BE2C (cell line): ENCODE results near the gene REPS2. TPM values are rescaled to one million over a fixed set of nuclear protein-coding genes. Genes with fewer than 3 reads are reported as not detected.
A peak's percentile ranks its signal among the peaks of the same experiment; 100 is the strongest.

ENCODE experiments used
- DNase-seq: peaks from one replicate; pipeline ENCODE4 v3.0.0-alpha.2; 2020
- H3K27me3 ChIP-seq: fragments of 250-450 bp; sonication (Bioruptor Pico); 2 replicates; pipeline ENCODE4 v1.5.1; 2020; ENCODE audit warnings: mild to moderate bottlenecking
- H3K36me3 ChIP-seq: fragments of 250-450 bp; sonication (Bioruptor Pico); 2 replicates; pipeline ENCODE4 v1.5.1; 2020; ENCODE audit warnings: mild to moderate bottlenecking
- H3K4me1 ChIP-seq: fragments of 250-450 bp; sonication (Bioruptor Pico); 2 replicates; pipeline ENCODE4 v1.5.1; 2020
- H3K4me3 ChIP-seq: 2 replicates; pipeline ENCODE4 v1.5.1; 2011; ENCODE audit warnings: low read depth, low read length
- H3K9me3 ChIP-seq: fragments of 250-450 bp; sonication (Bioruptor Pico); 2 replicates; pipeline ENCODE4 v1.5.1; 2020
- CTCF ChIP-seq: IDR thresholded peaks from 2 replicates; pipeline ENCODE4 v1.5.1; 2012; ENCODE audit warnings: mild to moderate bottlenecking, low read depth, low read length
- polyA plus RNA-seq: library from polyadenylated mRNA; unstranded; fragments of >200 nt; gene quantifications from one replicate; pipeline ENCODE4 v1.2.1, GENCODE V29; 2012; ENCODE audit warnings: low read depth, missing spikeins; ENCODE audit not compliant: insufficient read length, insufficient read depth

The REPS2 gene
- 0.39 TPM for polyA plus RNA-seq

GRCh38 chrX:16946361-16946964, at the start of gene REPS2:
Gene REPS2 (plus strand): TSS chrX:16946658. CDS start chrX:16946862, 204 bp downstream.
- H3K4me3 ChIP-seq, result peak within 1 kb of the TSS; percentile 44
- H3K27me3 ChIP-seq, result peaks cover 11% of the 10 kb centered on the region
- no peak for TF ChIP-seq CTCF
- no peaks in the 10 kb centered on the region for H3K36me3 ChIP-seq
- no peaks in the 10 kb centered on the region for H3K9me3 ChIP-seq
- peak; percentile 86 for DNase-seq
- no peaks in the 10 kb centered on the region for H3K4me1 ChIP-seq

GRCh38 chrX:16897445-16897844, 49.0 kb upstream of the REPS2 start:
- no peak for DNase-seq
- no peak overlapping the region for H3K4me3 ChIP-seq
- H3K9me3 ChIP-seq, result no peaks in the 10 kb centered on the region
- no peak for TF ChIP-seq CTCF
- H3K36me3 ChIP-seq, result no peaks in the 10 kb centered on the region
- no peaks in the 10 kb centered on the region for H3K27me3 ChIP-seq
- H3K4me1 ChIP-seq, result no peaks in the 10 kb centered on the region

DNA sequence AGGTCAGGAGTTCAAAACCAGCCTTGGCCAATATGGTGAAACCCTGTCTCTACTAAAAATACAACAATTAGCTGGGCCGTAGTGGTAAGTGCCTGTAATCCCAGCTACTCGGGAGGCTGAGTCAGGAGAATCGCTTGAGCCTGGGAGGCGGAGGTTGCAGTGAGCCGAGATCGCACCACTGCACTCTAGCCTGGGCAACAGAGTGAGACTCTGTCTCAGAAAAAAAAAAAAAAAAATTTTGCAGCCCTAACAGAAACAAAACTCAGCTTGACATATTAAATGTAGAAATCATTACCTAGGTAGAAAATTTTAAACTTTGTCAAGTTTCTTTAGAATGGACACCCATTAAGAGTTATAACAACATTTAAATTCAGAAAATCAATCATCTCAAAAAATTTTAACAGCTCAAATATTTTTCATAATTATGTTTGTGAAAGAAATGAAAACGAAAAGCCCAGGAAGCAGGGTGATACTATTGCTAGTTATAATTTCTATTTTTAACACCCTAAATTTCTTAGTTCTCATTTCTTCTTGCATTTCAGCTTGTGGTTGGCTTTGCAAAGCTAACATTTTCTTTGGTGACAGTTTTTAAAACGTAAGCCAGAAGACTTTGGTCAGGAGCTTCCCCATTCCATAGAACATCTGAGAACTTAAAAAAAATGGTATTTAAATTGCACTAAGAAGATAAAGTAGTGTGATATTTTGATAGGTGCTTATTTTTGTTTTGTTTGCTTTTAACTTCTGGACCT, 43.0 kb upstream of the REPS2 start:
- no peaks in the 10 kb centered on the region for H3K27me3 ChIP-seq
- H3K36me3 ChIP-seq, result no peaks in the 10 kb centered on the region
- no peak for TF ChIP-seq CTCF
- no peak for DNase-seq
- H3K4me1 ChIP-seq, result no peaks in the 10 kb centered on the region
- no peaks in the 10 kb centered on the region for H3K9me3 ChIP-seq
- H3K4me3 ChIP-seq, result no peak overlapping the region

DNA sequence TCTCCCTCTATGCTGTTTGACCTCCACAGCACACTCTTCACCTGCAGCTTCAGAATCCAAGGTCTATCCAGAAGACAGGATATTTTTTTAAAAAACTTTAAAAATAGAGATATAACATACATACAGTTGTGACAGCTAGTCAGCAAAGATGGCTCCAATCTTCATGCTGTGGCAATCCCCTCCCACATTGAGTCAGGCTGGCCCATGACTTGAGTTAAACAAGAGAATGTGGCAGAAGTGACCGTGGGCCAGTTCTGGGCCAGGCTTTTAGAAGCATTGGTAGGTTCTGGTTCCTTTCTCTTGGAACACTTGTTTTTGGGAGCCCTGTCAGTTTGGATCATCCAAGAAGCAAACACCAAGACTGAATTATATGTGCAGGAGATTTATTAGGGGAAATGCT, 36.1 kb upstream of the REPS2 start:
- Histone ChIP-seq H3K36me3 (no peaks in the 10 kb centered on the region), H3K27me3 (no peaks in the 10 kb centered on the region), H3K4me3 (no peak overlapping the region), H3K4me1 (no peaks in the 10 kb centered on the region), H3K9me3 (no peaks in the 10 kb centered on the region)
- no peak for DNase-seq
- TF ChIP-seq CTCF, result no peak

GRCh38 chrX:16914058-16914457, 32.4 kb upstream of the REPS2 start:
- no peaks in the 10 kb centered on the region for H3K36me3 ChIP-seq
- no peak overlapping the region for H3K4me3 ChIP-seq
- DNase-seq, result no peak
- no peak for TF ChIP-seq CTCF
- no peaks in the 10 kb centered on the region for H3K27me3 ChIP-seq
- no peaks in the 10 kb centered on the region for H3K9me3 ChIP-seq
- H3K4me1 ChIP-seq, result no peaks in the 10 kb centered on the region

- TF ChIP-seq CTCF, result no peak
- Histone ChIP-seq H3K36me3 (no peaks in the 10 kb centered on the region), H3K4me3 (no peak overlapping the region), H3K27me3 (no peaks in the 10 kb centered on the region), H3K4me1 (no peaks in the 10 kb centered on the region), H3K9me3 (no peaks in the 10 kb centered on the region)
- DNase-seq, result no peak
These were observed 29.9 kb upstream of the REPS2 start for GRCh38 chrX:16916561-16916960.
